Parathyroid adenoma (tissue), 2 donors: ENCODE measurements around the gene KLHL40.

ENCODE experiments used
- H2AFZ ChIP-seq: fragments of 300-600 bp; sonication (generic); one replicate; pipeline ENCODE4 v1.7.0; 2017; ENCODE audit warnings: antibody characterized with exemption, mild to moderate bottlenecking
- H3K27ac ChIP-seq: fragments of 300-600 bp; sonication (generic); one replicate; pipeline ENCODE4 v1.7.0; 2017
- H3K27me3 ChIP-seq: fragments of 300-600 bp; sonication (generic); one replicate; pipeline ENCODE4 v1.7.0; 2017; ENCODE audit warnings: low read length; ENCODE audit not compliant: control insufficient read depth, insufficient read depth
- H3K36me3 ChIP-seq: fragments of 300-600 bp; sonication (generic); one replicate; pipeline ENCODE4 v1.7.0; 2017; ENCODE audit warnings: low read length; ENCODE audit not compliant: control insufficient read depth, insufficient read depth
- H3K4me1 ChIP-seq: fragments of 300-600 bp; sonication (generic); one replicate; pipeline ENCODE4 v1.7.0; 2017; ENCODE audit warnings: control low read depth
- H3K4me2 ChIP-seq: fragments of 300-600 bp; sonication (generic); one replicate; pipeline ENCODE4 v1.7.0; 2017; ENCODE audit warnings: low read length
- H3K4me3 ChIP-seq: fragments of 300-600 bp; sonication (generic); one replicate; pipeline ENCODE4 v1.7.0; 2017; ENCODE audit warnings: low read depth, low read length
- H3K79me2 ChIP-seq: fragments of 300-600 bp; sonication (generic); one replicate; pipeline ENCODE4 v1.7.0; 2017; ENCODE audit warnings: control low read depth
- H3K9ac ChIP-seq: fragments of 300-600 bp; sonication (generic); one replicate; pipeline ENCODE4 v1.7.0; 2017; ENCODE audit warnings: mild to moderate bottlenecking
- H3K9me3 ChIP-seq: fragments of 300-600 bp; sonication (generic); one replicate; pipeline ENCODE4 v1.7.0; 2017; ENCODE audit warnings: low read length; ENCODE audit not compliant: control insufficient read depth
- TF ChIP-seq, protein P1 (sequence below): fragments of 300-600 bp; sonication (generic); IDR thresholded peaks from one replicate; pipeline ENCODE4 v1.7.0; 2017; ENCODE audit warnings: antibody characterized with exemption, mild to moderate bottlenecking
- donor health status: primary hyperparathyroidism.

Gene KLHL40

DNA sequence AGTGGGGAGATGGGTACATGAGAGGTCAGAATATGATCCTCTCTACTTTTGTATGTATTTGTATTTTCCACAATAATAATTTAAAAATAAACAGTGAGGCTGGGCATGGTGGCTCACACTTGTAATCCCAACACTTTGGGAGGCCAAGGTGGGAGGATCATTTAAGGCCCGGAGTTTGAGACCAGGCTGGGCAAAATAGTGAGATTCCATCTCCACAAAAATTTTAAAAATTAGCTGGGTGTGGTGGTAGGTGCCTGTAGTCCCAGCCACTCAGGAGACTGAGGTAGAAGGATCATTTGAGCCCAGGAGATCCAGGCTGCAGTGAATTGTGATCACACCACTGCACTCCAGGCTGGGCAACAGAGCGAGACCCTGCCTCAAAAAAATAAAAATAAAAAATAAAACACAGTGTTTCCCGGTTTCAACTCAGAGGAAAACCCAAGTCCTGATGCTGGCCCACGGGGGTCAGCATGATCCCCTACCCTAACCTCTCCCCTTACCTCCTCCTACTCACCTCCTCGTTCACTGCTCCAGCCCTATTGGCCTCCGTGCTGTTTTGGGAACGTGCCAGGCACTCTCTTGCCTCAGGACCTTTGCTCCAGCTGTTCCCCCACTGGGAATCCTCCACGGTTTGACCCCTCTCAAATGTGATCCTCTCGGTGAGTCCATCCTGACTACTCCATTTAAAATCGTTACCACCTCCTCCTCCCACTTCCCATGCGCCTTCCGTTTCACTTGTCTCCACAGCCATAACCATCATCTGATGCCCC, 2.9 kb upstream of the KLHL40 start:
- peaks cover 4% of the 10 kb centered on the region for H3K4me1 ChIP-seq
- no peaks in the 10 kb centered on the region for H3K79me2 ChIP-seq
- no peaks in the 10 kb centered on the region for H3K36me3 ChIP-seq
- no peak overlapping the region for H3K4me2 ChIP-seq
- H3K4me3 ChIP-seq = no peak overlapping the region
- TF ChIP-seq, protein P1, sequence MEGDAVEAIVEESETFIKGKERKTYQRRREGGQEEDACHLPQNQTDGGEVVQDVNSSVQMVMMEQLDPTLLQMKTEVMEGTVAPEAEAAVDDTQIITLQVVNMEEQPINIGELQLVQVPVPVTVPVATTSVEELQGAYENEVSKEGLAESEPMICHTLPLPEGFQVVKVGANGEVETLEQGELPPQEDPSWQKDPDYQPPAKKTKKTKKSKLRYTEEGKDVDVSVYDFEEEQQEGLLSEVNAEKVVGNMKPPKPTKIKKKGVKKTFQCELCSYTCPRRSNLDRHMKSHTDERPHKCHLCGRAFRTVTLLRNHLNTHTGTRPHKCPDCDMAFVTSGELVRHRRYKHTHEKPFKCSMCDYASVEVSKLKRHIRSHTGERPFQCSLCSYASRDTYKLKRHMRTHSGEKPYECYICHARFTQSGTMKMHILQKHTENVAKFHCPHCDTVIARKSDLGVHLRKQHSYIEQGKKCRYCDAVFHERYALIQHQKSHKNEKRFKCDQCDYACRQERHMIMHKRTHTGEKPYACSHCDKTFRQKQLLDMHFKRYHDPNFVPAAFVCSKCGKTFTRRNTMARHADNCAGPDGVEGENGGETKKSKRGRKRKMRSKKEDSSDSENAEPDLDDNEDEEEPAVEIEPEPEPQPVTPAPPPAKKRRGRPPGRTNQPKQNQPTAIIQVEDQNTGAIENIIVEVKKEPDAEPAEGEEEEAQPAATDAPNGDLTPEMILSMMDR = no peak
- H2AFZ ChIP-seq = no peak overlapping the region
- no peaks in the 10 kb centered on the region for H3K27me3 ChIP-seq
- no peaks in the 10 kb centered on the region for H3K9me3 ChIP-seq
- no peak overlapping the region for H3K27ac ChIP-seq
- H3K9ac ChIP-seq = no peak overlapping the region

DNA sequence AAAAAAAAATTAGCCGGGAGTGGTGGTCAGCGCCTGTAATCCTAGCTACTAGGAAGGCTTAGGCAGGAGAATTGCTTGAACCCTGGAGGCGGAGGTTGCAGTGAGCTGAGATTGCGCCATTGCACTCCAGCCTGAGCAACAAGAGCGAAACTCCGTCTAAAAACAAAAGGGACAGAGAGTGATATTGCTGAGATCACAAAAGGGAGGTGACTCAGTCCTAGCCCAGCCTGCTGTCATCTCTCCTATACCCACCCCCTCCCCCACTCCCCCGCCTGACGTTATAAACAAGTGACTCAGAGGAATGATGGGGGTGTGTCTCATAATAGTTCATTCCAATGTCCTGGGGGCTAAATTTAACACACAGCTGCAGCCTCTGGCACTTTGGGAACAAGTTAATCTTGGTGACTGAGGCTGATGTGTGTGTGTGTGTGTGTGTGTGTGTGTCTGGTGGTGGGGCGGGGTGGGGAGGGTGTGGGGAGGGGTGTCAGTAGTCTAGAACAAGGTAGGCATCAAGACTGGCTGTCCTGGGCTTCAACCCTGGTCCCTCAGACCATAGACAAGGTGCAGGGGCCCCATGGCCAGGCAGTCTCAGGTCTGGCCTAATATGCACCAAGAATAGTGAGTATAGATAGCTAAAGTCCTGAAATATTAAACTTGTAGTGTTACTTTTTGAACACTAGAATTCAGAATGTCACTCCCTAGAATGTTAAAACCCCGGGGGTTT, 1.3 kb upstream of the KLHL40 start:
- Histone ChIP-seq H3K9ac (no peak overlapping the region), H3K79me2 (no peaks in the 10 kb centered on the region), H3K9me3 (no peaks in the 10 kb centered on the region), H3K4me3 (no peak overlapping the region), H3K4me2 (no peak overlapping the region), H2AFZ (no peak overlapping the region), H3K27ac (no peak overlapping the region), H3K36me3 (no peaks in the 10 kb centered on the region), H3K4me1 (peaks cover 4% of the 10 kb centered on the region), H3K27me3 (no peaks in the 10 kb centered on the region)
- TF ChIP-seq, protein P1 = no peak

DNA sequence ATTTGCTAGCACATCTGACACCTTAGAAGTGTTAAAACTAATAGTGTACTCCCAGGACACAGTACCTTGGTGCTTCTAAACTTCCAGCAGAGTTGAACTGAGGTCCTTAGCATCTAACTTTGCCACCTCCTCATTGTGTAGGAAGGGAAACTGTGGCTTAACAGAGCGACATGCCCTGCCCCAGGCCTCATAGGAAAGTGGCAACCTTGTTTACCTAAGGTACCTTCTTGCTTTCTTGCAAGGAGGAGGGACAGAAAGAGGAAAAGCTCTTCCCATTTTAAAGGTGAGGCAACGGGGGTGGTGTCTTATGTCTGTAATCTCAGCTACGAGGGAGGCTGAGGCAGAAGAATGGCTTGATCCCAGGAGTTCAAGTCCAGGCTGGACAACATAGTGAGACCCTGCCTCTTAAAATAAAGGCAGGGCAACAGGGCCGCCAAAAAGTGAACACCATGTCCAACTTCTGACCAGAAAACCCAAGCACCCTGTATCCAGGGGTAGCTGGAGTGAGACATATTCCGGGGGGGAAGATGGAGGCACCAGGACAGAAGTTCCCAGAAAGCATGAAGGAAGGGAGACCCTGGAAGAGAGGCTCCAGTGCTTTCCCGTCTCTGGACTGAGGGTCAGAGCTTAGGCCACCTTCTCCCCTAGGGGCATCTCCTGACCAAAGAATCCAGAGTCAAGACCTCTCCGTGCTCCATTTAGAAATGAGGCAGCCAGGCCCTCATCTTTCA, 540 bp upstream of the KLHL40 start:
- H3K79me2 ChIP-seq = no peaks in the 10 kb centered on the region
- H3K27me3 ChIP-seq = no peaks in the 10 kb centered on the region
- no peak overlapping the region for H3K9ac ChIP-seq
- no peaks in the 10 kb centered on the region for H3K36me3 ChIP-seq
- no peaks in the 10 kb centered on the region for H3K9me3 ChIP-seq
- peaks cover 4% of the 10 kb centered on the region for H3K4me1 ChIP-seq
- H3K4me2 ChIP-seq = no peak overlapping the region
- TF ChIP-seq, protein P1 = no peak
- H3K4me3 ChIP-seq = no peak overlapping the region
- no peak overlapping the region for H2AFZ ChIP-seq
- H3K27ac ChIP-seq = no peak overlapping the region

DNA sequence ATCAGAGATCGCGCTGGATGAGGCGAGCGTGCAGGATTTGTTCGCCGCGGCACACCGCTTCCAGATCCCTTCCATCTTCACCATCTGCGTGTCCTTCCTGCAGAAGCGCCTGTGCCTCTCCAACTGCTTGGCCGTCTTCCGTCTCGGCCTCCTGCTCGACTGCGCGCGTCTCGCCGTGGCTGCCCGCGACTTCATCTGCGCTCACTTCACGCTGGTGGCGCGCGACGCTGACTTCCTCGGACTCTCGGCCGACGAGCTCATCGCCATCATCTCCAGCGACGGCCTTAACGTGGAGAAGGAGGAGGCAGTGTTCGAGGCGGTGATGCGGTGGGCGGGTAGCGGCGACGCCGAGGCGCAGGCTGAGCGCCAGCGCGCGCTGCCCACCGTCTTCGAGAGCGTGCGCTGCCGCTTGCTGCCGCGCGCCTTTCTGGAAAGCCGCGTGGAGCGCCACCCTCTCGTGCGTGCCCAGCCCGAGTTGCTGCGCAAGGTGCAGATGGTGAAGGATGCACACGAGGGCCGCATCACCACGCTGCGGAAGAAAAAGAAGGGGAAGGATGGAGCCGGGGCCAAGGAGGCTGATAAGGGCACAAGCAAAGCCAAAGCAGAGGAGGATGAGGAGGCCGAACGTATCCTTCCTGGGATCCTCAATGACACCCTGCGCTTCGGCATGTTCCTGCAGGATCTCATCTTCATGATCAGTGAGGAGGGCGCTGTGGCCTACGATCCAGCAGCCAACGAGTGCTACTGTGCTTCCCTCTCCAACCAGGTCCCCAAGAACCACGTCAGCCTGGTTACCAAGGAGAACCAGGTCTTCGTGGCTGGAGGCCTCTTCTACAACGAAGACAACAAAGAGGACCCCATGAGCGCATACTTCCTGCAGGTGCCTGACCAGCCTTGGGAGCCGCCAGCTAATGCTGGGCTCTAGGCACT, 819 bp downstream of the KLHL40 start:
- TF ChIP-seq, protein P1 = no peak
- no peaks in the 10 kb centered on the region for H3K9me3 ChIP-seq
- peak overlapping the region; percentile 75 for H2AFZ ChIP-seq
- H3K4me1 ChIP-seq = peaks cover 4% of the 10 kb centered on the region
- H3K27ac ChIP-seq = no peak overlapping the region
- no peak overlapping the region for H3K4me2 ChIP-seq
- no peak overlapping the region for H3K9ac ChIP-seq
- no peaks in the 10 kb centered on the region for H3K36me3 ChIP-seq
- H3K27me3 ChIP-seq = no peaks in the 10 kb centered on the region
- H3K4me3 ChIP-seq = no peak overlapping the region
- H3K79me2 ChIP-seq = no peaks in the 10 kb centered on the region
